HCT116 (cell line): Measurements from ENCODE around the gene NXPH1.

Experiments
- EZH2 ChIP-seq: fragments of 200-600 bp; sonication (generic); IDR thresholded peaks from 2 replicates; pipeline ENCODE4 v1.6.1; 2017; ENCODE audit warnings: antibody characterized with exemption, mixed run types
- EZH2phosphoT487 ChIP-seq: fragments of 200-600 bp; IDR thresholded peaks from 2 replicates; pipeline ENCODE4 v1.6.1; 2018; ENCODE audit warnings: antibody characterized with exemption, borderline replicate concordance
- POLR2A ChIP-seq: IDR thresholded peaks from 2 replicates; pipeline ENCODE4 v1.7.0; 2011; ENCODE audit warnings: borderline replicate concordance; ENCODE audit not compliant: insufficient read depth, insufficient read length; ENCODE audit errors: extremely low read depth
- POLR2AphosphoS5 ChIP-seq: IDR thresholded peaks from 2 replicates; pipeline ENCODE4 v1.6.1; 2011; ENCODE audit warnings: mild to moderate bottlenecking, low read depth, low read length, moderate library complexity
- SIN3A ChIP-seq: IDR thresholded peaks from 2 replicates; pipeline ENCODE4 v1.6.1; 2012; ENCODE audit warnings: low read depth
- SRF ChIP-seq: IDR thresholded peaks from 2 replicates; pipeline ENCODE4 v1.6.1; 2012; ENCODE audit warnings: low read depth
- TCF7L2 ChIP-seq: IDR thresholded peaks from 2 replicates; pipeline ENCODE4 v1.7.0; 2011; ENCODE audit warnings: borderline replicate concordance, inconsistent platforms; ENCODE audit not compliant: insufficient read depth, insufficient read length; ENCODE audit errors: extremely low read depth
- ZNF274 ChIP-seq: fragments of 200-500 bp; sonication (Bioruptor generic); IDR thresholded peaks from 2 replicates; pipeline ENCODE4 v1.6.1; 2014; ENCODE audit warnings: mild to moderate bottlenecking, low read depth, low read length, inconsistent platforms
- TF ChIP-seq, protein P1 (sequence below), 3 experiments: fragments of 200-600 bp in 1 of 3; sonication (generic) in 1 of 3; IDR thresholded peaks in 2 of 3; conservative IDR thresholded peaks in 1 of 3; 2 replicates each; pipeline ENCODE4 v1.5.1; 2012 to 2017; ENCODE audit warnings: low read depth in 2 of 3, low read length in 2 of 3, antibody characterized with exemption in 1 of 3, borderline replicate concordance in 1 of 3, control low read depth in 1 of 3, mild to moderate bottlenecking in 1 of 3, mixed read lengths in 1 of 3, mixed run types in 1 of 3, moderate library complexity in 1 of 3; ENCODE audit not compliant: insufficient read depth in 1 of 3
- TF ChIP-seq, protein P2 (sequence below): IDR thresholded peaks from 2 replicates; pipeline ENCODE4 v1.6.1; 2012; ENCODE audit warnings: low read depth
- TF ChIP-seq, protein P3 (sequence below): IDR thresholded peaks from 2 replicates; pipeline ENCODE4 v1.6.1; 2012
- TF ChIP-seq, protein P4 (sequence below): IDR thresholded peaks from 2 replicates; pipeline ENCODE4 v1.6.1; 2011; ENCODE audit warnings: mild to moderate bottlenecking, low read length, moderate library complexity; ENCODE audit not compliant: insufficient replicate concordance; ENCODE audit errors: extremely low read depth
- TF ChIP-seq, protein P5 (sequence below): IDR thresholded peaks from 2 replicates; pipeline ENCODE4 v1.6.1; 2012

DNA sequence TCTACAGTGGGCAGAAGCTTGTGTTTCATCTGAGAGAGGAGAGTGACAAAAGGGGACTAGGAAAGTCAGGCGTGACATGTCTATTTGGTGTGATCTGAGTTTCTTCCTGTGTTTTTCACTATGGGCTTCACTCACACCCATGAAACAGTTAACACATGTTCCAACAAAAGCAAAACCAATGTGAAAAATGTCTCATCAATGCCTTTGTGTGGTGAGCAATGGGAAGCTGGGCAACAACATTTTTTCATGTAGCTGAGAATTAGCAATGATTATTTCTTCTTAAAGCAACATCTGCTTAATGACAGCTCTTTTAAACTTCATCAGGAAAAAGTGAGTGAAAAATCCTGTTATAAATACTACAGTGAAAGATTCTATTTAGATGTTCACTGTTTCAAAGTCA is 76.2 kb downstream of the NXPH1 start:
- TF ChIP-seq, protein P1, sequence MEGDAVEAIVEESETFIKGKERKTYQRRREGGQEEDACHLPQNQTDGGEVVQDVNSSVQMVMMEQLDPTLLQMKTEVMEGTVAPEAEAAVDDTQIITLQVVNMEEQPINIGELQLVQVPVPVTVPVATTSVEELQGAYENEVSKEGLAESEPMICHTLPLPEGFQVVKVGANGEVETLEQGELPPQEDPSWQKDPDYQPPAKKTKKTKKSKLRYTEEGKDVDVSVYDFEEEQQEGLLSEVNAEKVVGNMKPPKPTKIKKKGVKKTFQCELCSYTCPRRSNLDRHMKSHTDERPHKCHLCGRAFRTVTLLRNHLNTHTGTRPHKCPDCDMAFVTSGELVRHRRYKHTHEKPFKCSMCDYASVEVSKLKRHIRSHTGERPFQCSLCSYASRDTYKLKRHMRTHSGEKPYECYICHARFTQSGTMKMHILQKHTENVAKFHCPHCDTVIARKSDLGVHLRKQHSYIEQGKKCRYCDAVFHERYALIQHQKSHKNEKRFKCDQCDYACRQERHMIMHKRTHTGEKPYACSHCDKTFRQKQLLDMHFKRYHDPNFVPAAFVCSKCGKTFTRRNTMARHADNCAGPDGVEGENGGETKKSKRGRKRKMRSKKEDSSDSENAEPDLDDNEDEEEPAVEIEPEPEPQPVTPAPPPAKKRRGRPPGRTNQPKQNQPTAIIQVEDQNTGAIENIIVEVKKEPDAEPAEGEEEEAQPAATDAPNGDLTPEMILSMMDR (IDR thresholded peaks at IDR 0.05 in 2 of 3, conservative IDR thresholded peaks at IDR 0.05 in 1 of 3; ENCODE audit: borderline replicate concordance in 1 of 3, insufficient read depth in 1 of 3, low read depth in 2 of 3, low read length in 2 of 3), result no peak
- TF ChIP-seq SIN3A (no peak), ZNF274 (no peak), EZH2phosphoT487 (no peak), SRF (no peak), POLR2A (no peak), TCF7L2 (no peak), POLR2AphosphoS5 (no peak), EZH2 (no peak)
- TF ChIP-seq, protein P2, sequence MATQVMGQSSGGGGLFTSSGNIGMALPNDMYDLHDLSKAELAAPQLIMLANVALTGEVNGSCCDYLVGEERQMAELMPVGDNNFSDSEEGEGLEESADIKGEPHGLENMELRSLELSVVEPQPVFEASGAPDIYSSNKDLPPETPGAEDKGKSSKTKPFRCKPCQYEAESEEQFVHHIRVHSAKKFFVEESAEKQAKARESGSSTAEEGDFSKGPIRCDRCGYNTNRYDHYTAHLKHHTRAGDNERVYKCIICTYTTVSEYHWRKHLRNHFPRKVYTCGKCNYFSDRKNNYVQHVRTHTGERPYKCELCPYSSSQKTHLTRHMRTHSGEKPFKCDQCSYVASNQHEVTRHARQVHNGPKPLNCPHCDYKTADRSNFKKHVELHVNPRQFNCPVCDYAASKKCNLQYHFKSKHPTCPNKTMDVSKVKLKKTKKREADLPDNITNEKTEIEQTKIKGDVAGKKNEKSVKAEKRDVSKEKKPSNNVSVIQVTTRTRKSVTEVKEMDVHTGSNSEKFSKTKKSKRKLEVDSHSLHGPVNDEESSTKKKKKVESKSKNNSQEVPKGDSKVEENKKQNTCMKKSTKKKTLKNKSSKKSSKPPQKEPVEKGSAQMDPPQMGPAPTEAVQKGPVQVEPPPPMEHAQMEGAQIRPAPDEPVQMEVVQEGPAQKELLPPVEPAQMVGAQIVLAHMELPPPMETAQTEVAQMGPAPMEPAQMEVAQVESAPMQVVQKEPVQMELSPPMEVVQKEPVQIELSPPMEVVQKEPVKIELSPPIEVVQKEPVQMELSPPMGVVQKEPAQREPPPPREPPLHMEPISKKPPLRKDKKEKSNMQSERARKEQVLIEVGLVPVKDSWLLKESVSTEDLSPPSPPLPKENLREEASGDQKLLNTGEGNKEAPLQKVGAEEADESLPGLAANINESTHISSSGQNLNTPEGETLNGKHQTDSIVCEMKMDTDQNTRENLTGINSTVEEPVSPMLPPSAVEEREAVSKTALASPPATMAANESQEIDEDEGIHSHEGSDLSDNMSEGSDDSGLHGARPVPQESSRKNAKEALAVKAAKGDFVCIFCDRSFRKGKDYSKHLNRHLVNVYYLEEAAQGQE, result no peak
- TF ChIP-seq, protein P3, sequence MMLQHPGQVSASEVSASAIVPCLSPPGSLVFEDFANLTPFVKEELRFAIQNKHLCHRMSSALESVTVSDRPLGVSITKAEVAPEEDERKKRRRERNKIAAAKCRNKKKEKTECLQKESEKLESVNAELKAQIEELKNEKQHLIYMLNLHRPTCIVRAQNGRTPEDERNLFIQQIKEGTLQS, result no peak
- TF ChIP-seq, protein P4, sequence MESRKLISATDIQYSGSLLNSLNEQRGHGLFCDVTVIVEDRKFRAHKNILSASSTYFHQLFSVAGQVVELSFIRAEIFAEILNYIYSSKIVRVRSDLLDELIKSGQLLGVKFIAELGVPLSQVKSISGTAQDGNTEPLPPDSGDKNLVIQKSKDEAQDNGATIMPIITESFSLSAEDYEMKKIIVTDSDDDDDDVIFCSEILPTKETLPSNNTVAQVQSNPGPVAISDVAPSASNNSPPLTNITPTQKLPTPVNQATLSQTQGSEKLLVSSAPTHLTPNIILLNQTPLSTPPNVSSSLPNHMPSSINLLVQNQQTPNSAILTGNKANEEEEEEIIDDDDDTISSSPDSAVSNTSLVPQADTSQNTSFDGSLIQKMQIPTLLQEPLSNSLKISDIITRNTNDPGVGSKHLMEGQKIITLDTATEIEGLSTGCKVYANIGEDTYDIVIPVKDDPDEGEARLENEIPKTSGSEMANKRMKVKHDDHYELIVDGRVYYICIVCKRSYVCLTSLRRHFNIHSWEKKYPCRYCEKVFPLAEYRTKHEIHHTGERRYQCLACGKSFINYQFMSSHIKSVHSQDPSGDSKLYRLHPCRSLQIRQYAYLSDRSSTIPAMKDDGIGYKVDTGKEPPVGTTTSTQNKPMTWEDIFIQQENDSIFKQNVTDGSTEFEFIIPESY, result no peak
- TF ChIP-seq, protein P5, sequence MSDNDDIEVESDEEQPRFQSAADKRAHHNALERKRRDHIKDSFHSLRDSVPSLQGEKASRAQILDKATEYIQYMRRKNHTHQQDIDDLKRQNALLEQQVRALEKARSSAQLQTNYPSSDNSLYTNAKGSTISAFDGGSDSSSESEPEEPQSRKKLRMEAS, result no peak
